ENCODE measurements around the gene BRINP3. TPM values are rescaled to one million over a fixed set of nuclear protein-coding genes. Genes with fewer than 3 reads are reported as not detected.

Gene BRINP3
- total RNA-seq, 4 donors from 2014 or later: 14.0 to 50.0 (median 42.7) TPM

DNA sequence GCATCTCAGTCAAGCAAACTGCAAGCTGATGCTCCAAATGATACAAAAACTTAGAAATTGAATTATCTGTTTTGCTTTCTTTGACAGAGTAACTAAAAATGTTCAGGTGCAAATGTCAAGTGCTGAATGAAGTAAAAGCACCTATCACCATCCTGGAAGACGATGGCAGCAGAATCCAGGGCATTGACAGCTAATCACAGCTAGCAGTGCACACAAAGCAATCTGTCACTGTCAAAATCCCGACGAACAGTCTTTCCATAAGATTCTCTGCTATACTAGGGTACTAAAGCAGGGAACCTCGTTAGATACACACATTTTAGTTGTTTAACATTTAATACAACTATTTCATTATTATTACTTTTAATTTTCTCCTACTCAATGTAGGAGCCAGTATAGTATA, 233.3 kb downstream of the BRINP3 start:
- H3K36me3 ChIP-seq: no peaks in the 10 kb centered on the region
- H3K27ac ChIP-seq: no peak overlapping the region
- no peaks in the 10 kb centered on the region for H3K27me3 ChIP-seq
- no peak overlapping the region for H3K4me3 ChIP-seq
- TF ChIP-seq, protein P1, sequence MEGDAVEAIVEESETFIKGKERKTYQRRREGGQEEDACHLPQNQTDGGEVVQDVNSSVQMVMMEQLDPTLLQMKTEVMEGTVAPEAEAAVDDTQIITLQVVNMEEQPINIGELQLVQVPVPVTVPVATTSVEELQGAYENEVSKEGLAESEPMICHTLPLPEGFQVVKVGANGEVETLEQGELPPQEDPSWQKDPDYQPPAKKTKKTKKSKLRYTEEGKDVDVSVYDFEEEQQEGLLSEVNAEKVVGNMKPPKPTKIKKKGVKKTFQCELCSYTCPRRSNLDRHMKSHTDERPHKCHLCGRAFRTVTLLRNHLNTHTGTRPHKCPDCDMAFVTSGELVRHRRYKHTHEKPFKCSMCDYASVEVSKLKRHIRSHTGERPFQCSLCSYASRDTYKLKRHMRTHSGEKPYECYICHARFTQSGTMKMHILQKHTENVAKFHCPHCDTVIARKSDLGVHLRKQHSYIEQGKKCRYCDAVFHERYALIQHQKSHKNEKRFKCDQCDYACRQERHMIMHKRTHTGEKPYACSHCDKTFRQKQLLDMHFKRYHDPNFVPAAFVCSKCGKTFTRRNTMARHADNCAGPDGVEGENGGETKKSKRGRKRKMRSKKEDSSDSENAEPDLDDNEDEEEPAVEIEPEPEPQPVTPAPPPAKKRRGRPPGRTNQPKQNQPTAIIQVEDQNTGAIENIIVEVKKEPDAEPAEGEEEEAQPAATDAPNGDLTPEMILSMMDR (IDR thresholded peaks at IDR 0.05): no peak
- TF ChIP-seq POLR2A (IDR thresholded peaks at IDR 0.05): no peak
- no peak for DNase-seq
- no peaks in the 10 kb centered on the region for H3K9me3 ChIP-seq
- no peaks in the 10 kb centered on the region for H3K4me1 ChIP-seq

DNA sequence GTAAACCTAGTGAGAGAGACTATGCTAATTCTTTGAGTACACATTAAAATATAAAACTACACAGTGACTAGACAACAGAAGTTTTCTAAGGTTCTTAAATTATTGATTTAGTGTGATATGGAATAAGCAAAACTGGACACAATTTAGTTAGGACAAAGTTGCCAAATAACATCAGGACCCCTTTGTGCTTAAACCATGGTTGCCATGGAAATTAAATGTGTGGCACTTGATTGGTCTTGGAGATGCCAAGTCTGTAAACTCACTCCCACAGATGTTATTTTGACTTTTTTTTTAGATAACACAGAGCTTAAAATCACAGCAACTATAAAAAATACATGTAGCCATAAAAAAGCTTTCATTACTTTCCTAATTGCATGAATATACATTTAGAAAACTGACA, 234.6 kb downstream of the BRINP3 start:
- H3K4me1 ChIP-seq: no peaks in the 10 kb centered on the region
- no peaks in the 10 kb centered on the region for H3K9me3 ChIP-seq
- TF ChIP-seq, protein P1 (IDR thresholded peaks at IDR 0.05): no peak
- TF ChIP-seq POLR2A (IDR thresholded peaks at IDR 0.05): no peak
- no peaks in the 10 kb centered on the region for H3K36me3 ChIP-seq
- no peak overlapping the region for H3K4me3 ChIP-seq
- no peak for DNase-seq
- no peaks in the 10 kb centered on the region for H3K27me3 ChIP-seq
- H3K27ac ChIP-seq: no peak overlapping the region

DNA sequence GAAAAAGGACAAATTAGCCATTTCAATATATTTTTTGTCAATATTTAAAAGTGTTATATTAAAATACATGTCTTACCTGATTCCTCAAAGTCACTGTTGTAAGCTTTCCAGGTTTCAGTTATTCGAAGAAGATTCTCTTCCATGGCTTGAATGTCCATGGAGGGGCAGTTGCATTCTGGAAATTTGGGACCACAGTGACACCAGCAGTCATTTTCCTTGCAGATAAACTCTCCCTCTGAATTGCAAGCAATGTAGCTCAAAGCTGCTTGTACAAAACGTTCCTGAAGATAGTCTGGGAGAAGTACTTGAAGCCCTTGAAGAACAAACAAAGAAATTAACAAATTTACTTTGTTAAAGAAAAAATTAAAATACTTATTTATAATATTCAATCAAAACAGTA, 251.7 kb downstream of the BRINP3 start:
- no peaks in the 10 kb centered on the region for H3K9me3 ChIP-seq
- H3K4me3 ChIP-seq: no peak overlapping the region

DNA sequence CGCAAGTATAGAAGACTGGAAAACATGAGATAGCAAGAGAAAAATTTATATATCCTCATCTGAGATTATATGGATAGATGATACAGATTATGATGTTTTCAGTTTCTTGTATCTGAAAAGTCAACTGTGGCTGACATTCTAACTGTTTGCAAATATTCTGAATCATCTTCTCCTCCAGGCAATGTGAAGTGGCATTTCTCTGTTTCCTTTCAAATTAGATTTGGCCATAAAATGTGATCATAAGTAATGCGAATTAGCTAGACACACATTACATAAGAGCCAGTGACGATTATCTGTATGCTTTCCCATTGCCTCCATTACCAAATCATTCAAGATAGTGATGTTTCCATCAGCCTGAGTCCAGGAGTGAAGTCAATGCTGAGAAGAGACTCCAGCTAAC, 265.2 kb downstream of the BRINP3 start:
- Histone ChIP-seq H3K9me3 (no peaks in the 10 kb centered on the region), H3K4me3 (no peak overlapping the region), H3K36me3 (no peaks in the 10 kb centered on the region), H3K27ac (no peak overlapping the region), H3K4me1 (no peaks in the 10 kb centered on the region), H3K27me3 (no peaks in the 10 kb centered on the region)
- TF ChIP-seq, protein P1 (IDR thresholded peaks at IDR 0.05): no peak
- TF ChIP-seq POLR2A (IDR thresholded peaks at IDR 0.05): no peak
- no peak for DNase-seq

More for the DNA sequence above, 251.7 kb downstream of the BRINP3 start:
- no peak for DNase-seq
- Histone ChIP-seq H3K4me1 (no peaks in the 10 kb centered on the region), H3K27ac (no peak overlapping the region), H3K36me3 (no peaks in the 10 kb centered on the region), H3K27me3 (no peaks in the 10 kb centered on the region)
- TF ChIP-seq POLR2A (IDR thresholded peaks at IDR 0.05): no peak
- TF ChIP-seq, protein P1 (IDR thresholded peaks at IDR 0.05): no peak

DNA sequence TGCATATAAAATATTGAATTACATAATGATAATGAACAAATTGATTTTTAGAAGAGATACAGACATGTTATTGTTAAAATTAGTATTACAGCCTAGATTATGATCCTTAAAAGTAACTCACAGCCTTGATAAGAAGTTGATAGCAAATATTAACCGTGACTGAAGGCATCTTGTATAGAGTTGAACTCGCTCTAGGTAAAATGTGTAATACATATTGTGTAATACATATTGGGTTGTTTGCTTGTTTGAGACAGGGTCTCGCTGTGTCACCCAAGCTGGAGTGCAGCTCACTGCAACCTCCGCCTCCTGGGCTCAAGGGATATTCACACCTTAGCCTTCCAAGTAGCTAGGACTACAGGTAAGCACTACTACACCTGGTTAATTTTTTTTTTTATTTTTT, 269.9 kb downstream of the BRINP3 start:
- H3K27me3 ChIP-seq: no peaks in the 10 kb centered on the region
- TF ChIP-seq, protein P1 (IDR thresholded peaks at IDR 0.05): no peak
- no peak for TF ChIP-seq POLR2A (IDR thresholded peaks at IDR 0.05)
- H3K9me3 ChIP-seq: no peaks in the 10 kb centered on the region
- no peak overlapping the region for H3K27ac ChIP-seq
- H3K36me3 ChIP-seq: no peaks in the 10 kb centered on the region
- no peak overlapping the region for H3K4me3 ChIP-seq
- no peaks in the 10 kb centered on the region for H3K4me1 ChIP-seq
- no peak for DNase-seq

DNA sequence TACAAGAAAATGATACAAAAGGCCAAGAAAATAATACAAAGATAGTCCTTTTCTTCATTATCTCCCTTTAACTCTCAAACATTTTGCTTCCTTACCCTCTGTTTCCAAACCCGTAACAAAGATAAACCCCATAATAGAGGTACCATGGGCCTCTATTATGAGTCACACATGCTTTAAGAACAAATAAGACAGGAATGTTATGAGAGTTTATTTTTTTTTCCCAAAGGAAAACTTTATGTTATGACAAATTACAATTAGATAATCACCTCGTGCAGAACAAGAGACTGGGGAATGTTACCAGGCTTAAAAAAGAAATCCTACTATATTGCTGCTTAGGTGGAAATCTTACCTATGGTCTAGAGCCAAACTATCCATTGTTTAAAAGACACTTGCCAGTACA, 272.0 kb downstream of the BRINP3 start:
- DNase-seq: no peak
- Histone ChIP-seq H3K36me3 (no peaks in the 10 kb centered on the region), H3K27ac (no peak overlapping the region), H3K9me3 (peaks cover 0 to 3% (median 0%) of the 10 kb centered on the region in 4 donors), H3K4me1 (no peaks in the 10 kb centered on the region), H3K27me3 (no peaks in the 10 kb centered on the region), H3K4me3 (no peak overlapping the region)
- TF ChIP-seq, protein P1 (IDR thresholded peaks at IDR 0.05): no peak
- no peak for TF ChIP-seq POLR2A (IDR thresholded peaks at IDR 0.05)

Data from Peyer's patch (tissue), 4 donors.